GM12878 (cell line): Measurements from ENCODE around the gene CAPN8. TPM values are rescaled to one million over a fixed set of nuclear protein-coding genes. Genes with fewer than 3 reads are reported as not detected.

Source experiments
- ATAC-seq: fragments of 200-7000 bp; cut with Tn5 transposase; 3 replicates; pipeline ENCODE4 v1.9.1; 2020; ENCODE audit warnings: mild to moderate bottlenecking, moderate library complexity
- BruUV-seq: library from RNA; stranded (reverse); fragments of 400-500 nt; replicated peaks from 2 replicates; lab custom pipeline; 2021; lab: Mats Ljungman, UMichigan
- CTCF ChIA-PET: fragments of 300-600 bp; sonication (Branson Sonifier 250); formaldehyde crosslinking; extraction: SDS; loops from one replicate; lab custom pipeline; 2021; ENCODE audit warnings: inconsistent platforms; lab: Yijun Ruan, JAX
- POLR2A ChIA-PET: fragments of 350-600 bp; formaldehyde crosslinking; extraction: SDS; loops from one replicate; lab custom pipeline; 2021; ENCODE audit warnings: inconsistent platforms; lab: Charles Lee
- RAD21 ChIA-PET: fragments of 300-600 bp; sonication (Branson Sonifier 250); formaldehyde crosslinking; loops from one replicate; lab custom pipeline; 2023; ENCODE audit warnings: antibody characterized with exemption; ENCODE audit not compliant: unreplicated experiment; lab: Charles Lee
- SMC1A ChIA-PET: fragments of 300-600 bp; sonication (Branson Sonifier 250); formaldehyde crosslinking; loops from one replicate; lab custom pipeline; 2023; ENCODE audit not compliant: unreplicated experiment, uncharacterized antibody; lab: Charles Lee
- DNase-seq: peaks from one replicate; pipeline ENCODE4 v3.0.0-alpha.2; 2011; ENCODE audit warnings: low read depth, low spot score
- FAIRE-seq: peaks from 3 replicates; lab custom pipeline; 2011; peaks lifted over from hg19 to GRCh38; lab: Jason Lieb, UNC
- H2AFZ ChIP-seq: 2 replicates; pipeline ENCODE4 v1.6.0; 2011; ENCODE audit warnings: low read depth, low read length, control low read depth; ENCODE audit not compliant: control insufficient read depth
- H3K27ac ChIP-seq: 2 replicates; pipeline ENCODE4 v1.5.1; 2011; ENCODE audit warnings: control low read depth; ENCODE audit not compliant: control insufficient read depth, insufficient read depth
- H3K27me3 ChIP-seq, 2 experiments: replicated peaks in 1 of 2; 2 replicates each; pipeline versions ENCODE4 v1.6.0 to v1.6.1; 2011; ENCODE audit warnings: low read length in 1 of 2; ENCODE audit not compliant: control insufficient read depth in 2 of 2, insufficient read depth in 2 of 2
- H3K36me3 ChIP-seq, 2 experiments: 2 replicates each; pipeline ENCODE4 v1.5.1; 2011; ENCODE audit warnings: low read length in 1 of 2; ENCODE audit not compliant: control insufficient read depth in 2 of 2, insufficient read depth in 2 of 2
- H3K4me1 ChIP-seq: 2 replicates; pipeline ENCODE4 v1.6.1; 2011; ENCODE audit warnings: mild to moderate bottlenecking, low read length, moderate library complexity, mixed read lengths; ENCODE audit not compliant: control insufficient read depth, insufficient read depth
- H3K4me2 ChIP-seq: 2 replicates; pipeline ENCODE4 v1.6.0; 2011; ENCODE audit warnings: control low read depth; ENCODE audit not compliant: control insufficient read depth, insufficient read depth
- H3K4me3 ChIP-seq: fragments of 200-600 bp; sonication (generic); 2 replicates; pipeline ENCODE4 v1.5.1; 2016
- H3K79me2 ChIP-seq: 2 replicates; pipeline ENCODE4 v1.6.0; 2011; ENCODE audit warnings: low read length; ENCODE audit not compliant: control insufficient read depth, insufficient read depth
- H3K9ac ChIP-seq: 2 replicates; pipeline ENCODE4 v1.8.0; 2011; ENCODE audit warnings: low read length, control low read depth, mixed read lengths; ENCODE audit not compliant: control insufficient read depth, insufficient read depth
- H3K9me3 ChIP-seq: replicated peaks from 3 replicates; pipeline ENCODE4 v1.5.1; 2011; ENCODE audit warnings: mild to moderate bottlenecking, low read length; ENCODE audit not compliant: control insufficient read depth, insufficient read depth
- H4K20me1 ChIP-seq: 2 replicates; pipeline ENCODE4 v1.6.0; 2011; ENCODE audit not compliant: control insufficient read depth, insufficient read depth
- CREB1 ChIP-seq: IDR thresholded peaks from 2 replicates; pipeline ENCODE4 v1.6.1; 2012; ENCODE audit warnings: low read depth, mild to moderate bottlenecking, inconsistent platforms
- DPF2 ChIP-seq: fragments of 450-650 bp; IDR thresholded peaks from 2 replicates; pipeline ENCODE4 v1.6.1; 2017; ENCODE audit warnings: mild to moderate bottlenecking
- JUND ChIP-seq: IDR thresholded peaks from 2 replicates; pipeline ENCODE4 v1.6.1; 2012; ENCODE audit warnings: low read depth, mild to moderate bottlenecking, low read length, improper control_type of control experiment, moderate library complexity
- MEF2A ChIP-seq: IDR thresholded peaks from 2 replicates; pipeline ENCODE4 v1.6.1; 2011; ENCODE audit warnings: low read depth, mild to moderate bottlenecking, low read length, moderate library complexity; ENCODE audit not compliant: insufficient read depth
- MYC ChIP-seq: IDR thresholded peaks from 2 replicates; pipeline ENCODE4 v1.6.1; 2011; ENCODE audit warnings: mild to moderate bottlenecking, low read length, moderate library complexity, inconsistent platforms; ENCODE audit not compliant: insufficient read depth, insufficient replicate concordance, insufficient read length, severe bottlenecking
- PBX3 ChIP-seq: IDR thresholded peaks from 2 replicates; pipeline ENCODE4 v1.6.1; 2011; ENCODE audit warnings: mild to moderate bottlenecking, low read depth, low read length, moderate library complexity; ENCODE audit not compliant: insufficient replicate concordance
- RELA ChIP-seq: fragments of 450-650 bp; IDR thresholded peaks from 2 replicates; pipeline ENCODE4 v1.8.0; 2014; ENCODE audit warnings: borderline replicate concordance; ENCODE audit not compliant: partially characterized antibody
- SMARCA5 ChIP-seq: fragments of 450-650 bp; IDR thresholded peaks from 2 replicates; pipeline ENCODE4 v1.6.1; 2017; ENCODE audit warnings: mild to moderate bottlenecking
- WGBS: methylation state at CpG from one replicate; pipeline ENCODE4 v1.1.6; 2016; ENCODE audit warnings: low lambda C conversion rate; ENCODE audit not compliant: insufficient replicate concordance, insufficient coverage; ENCODE audit errors: missing lambda C conversion rate; 5-methylcytosine and 5-hydroxymethylcytosine counted together
- in situ Hi-C: fragments of 300-500 bp; cut with MboI; formaldehyde crosslinking; loops from 9 replicates; pipeline ENCODE4 v1.14.3; 2018; ENCODE audit warnings: mixed read lengths
- intact Hi-C: fragments of 100-400 bp; cut with micrococcal nuclease; formaldehyde crosslinking; loops from one replicate; pipeline ENCODE4 v1.14.2; 2022; ENCODE audit not compliant: unreplicated experiment
- polyA plus RNA-seq, 11 experiments: library from polyadenylated mRNA; depleted of rRNA in 4 of 11; unstranded in 6 of 11; stranded (reverse) in 5 of 11; fragments of >200 nt; fragmentation: Nextera tagmentation in 4 of 11; fragmentation: Illumina TruSeq in 1 of 11; extraction: Ambion mirVana in 4 of 11; extraction: Trizol in 1 of 11; gene quantifications; 1 replicate in 1 of 11; 2 replicates in 10 of 11; pipeline versions ENCODE4 v1.2.1 to v1.2.3, GENCODE V29; 2011 to 2016; ENCODE audit warnings: inconsistent platforms in 2 of 11, missing spikeins in 2 of 11, low read depth in 1 of 11
- total RNA-seq, 4 experiments: library from RNA; depleted of rRNA in 3 of 4; stranded (reverse); fragments of >200 nt in 3 of 4; fragmentation: Illumina TruSeq in 1 of 4; extraction: Trizol in 1 of 4; gene quantifications; 2 replicates each; pipeline versions ENCODE4 v1.2.1 to v1.2.3, GENCODE V29; 2013 to 2021
- TF ChIP-seq, protein P1 (sequence below): fragments of 450-650 bp; formaldehyde crosslinking; IDR thresholded peaks from 2 replicates; pipeline ENCODE4 v1.4.0; 2022; ENCODE audit warnings: mild to moderate bottlenecking, moderate library complexity

Gene CAPN8
- total and polyA plus RNA-seq, 10 of the 15 experiments (the other 5 are each of a cell fraction or from before 2014, with no cell fraction given): 6.4 to 30.7 (median 12.3) TPM

DNA sequence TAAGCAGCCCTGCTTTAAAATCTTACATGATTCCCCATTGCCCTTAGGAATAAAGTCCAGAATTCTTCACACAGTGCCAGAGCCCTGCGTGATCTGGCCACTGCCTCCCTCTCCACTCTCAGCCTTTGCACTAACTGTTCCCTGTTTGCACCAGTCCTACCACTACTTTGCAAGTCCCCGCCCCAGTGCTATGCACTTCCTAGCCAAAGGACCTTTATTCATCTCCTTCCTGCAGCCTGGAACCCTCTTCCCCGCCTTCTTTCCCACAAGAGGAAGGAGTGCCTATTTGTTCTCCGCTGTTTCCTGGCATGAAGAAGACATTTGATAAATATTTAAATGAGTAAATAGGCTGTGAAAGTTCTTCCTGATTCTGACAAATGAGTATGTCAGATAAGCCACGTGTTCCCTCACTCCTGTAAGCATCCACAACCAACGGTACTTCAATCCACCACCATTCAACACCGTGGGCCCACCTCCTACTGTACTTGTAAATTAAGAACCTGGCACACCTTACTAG lies 23.9 kb downstream of the CAPN8 start:
- DNase-seq (no peak), ATAC-seq (no peak), FAIRE-seq (no peak)
- Histone ChIP-seq H3K27ac (no peak overlapping the region), H2AFZ (no peak overlapping the region), H3K4me1 (no peaks in the 10 kb centered on the region), H3K9me3 (peaks cover 2% of the 10 kb centered on the region; the same call in 1 of the 3 replicates), H3K4me3 (no peak overlapping the region), H3K27me3 (peaks cover 0 to 2% of the 10 kb centered on the region in 2 experiments; a peak in 3 of 4 replicates), H3K36me3 (no peaks in the 10 kb centered on the region)
- in situ Hi-C loops: no loop called here
- ChIA-PET POLR2A (no interaction called here), RAD21 (no interaction called here), CTCF (interaction anchor here (0.9 kb wide), 1 partner anchor 85 kb away, joined by 3 read pairs; no protein-coding TSS in a partner anchor)
- no TSS peak for BruUV-seq
- intact Hi-C loops: no loop called here
- no peak for TF ChIP-seq PBX3
- no peak for TF ChIP-seq RELA
- TF ChIP-seq MYC: no peak
- no peak for TF ChIP-seq JUND
- no peak for TF ChIP-seq MEF2A
- TF ChIP-seq, protein P1, sequence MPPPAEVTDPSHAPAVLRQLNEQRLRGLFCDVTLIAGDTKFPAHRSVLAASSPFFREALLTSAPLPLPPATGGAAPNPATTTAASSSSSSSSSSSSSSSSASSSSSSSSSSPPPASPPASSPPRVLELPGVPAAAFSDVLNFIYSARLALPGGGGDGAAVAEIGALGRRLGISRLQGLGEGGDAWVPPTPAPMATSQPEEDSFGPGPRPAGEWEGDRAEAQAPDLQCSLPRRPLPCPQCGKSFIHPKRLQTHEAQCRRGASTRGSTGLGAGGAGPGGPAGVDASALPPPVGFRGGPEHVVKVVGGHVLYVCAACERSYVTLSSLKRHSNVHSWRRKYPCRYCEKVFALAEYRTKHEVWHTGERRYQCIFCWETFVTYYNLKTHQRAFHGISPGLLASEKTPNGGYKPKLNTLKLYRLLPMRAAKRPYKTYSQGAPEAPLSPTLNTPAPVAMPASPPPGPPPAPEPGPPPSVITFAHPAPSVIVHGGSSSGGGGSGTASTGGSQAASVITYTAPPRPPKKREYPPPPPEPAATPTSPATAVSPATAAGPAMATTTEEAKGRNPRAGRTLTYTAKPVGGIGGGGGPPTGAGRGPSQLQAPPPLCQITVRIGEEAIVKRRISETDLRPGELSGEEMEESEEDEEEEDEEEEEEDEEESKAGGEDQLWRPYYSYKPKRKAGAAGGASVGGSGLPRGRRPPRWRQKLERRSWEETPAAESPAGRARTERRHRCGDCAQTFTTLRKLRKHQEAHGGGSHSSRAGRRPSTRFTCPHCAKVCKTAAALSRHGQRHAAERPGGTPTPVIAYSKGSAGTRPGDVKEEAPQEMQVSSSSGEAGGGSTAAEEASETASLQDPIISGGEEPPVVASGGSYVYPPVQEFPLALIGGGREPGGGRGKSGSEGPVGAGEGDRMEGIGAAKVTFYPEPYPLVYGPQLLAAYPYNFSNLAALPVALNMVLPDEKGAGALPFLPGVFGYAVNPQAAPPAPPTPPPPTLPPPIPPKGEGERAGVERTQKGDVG (CRISPR knock-in tag): no peak
- no peak for TF ChIP-seq SMARCA5
- no peak for TF ChIP-seq DPF2
- no peak for TF ChIP-seq CREB1
- TF ChIP-seq, all 136 proteins: peak for 0
- H3K9ac ChIP-seq: no peak overlapping the region
- H4K20me1 ChIP-seq: no peaks in the 10 kb centered on the region
- no peak overlapping the region for H3K4me2 ChIP-seq
- WGBS: 30% methylated on average over 7 of the region's 7 CpGs
- H3K79me2 ChIP-seq: no peaks in the 10 kb centered on the region
- SMC1A ChIA-PET: no interaction called here
